H1 (cell line): ENCODE measurements around the gene COPZ2. TPM values are rescaled to one million over a fixed set of nuclear protein-coding genes. Genes with fewer than 3 reads are reported as not detected.

Source experiments
- CEBPB ChIP-seq: IDR thresholded peaks from 2 replicates; pipeline ENCODE4 v1.6.1; 2012; ENCODE audit warnings: low read depth, low read length
- JUND ChIP-seq: IDR thresholded peaks from 2 replicates; pipeline ENCODE4 v1.6.1; 2011; ENCODE audit warnings: mild to moderate bottlenecking, improper control_type of control experiment, low read length
- POU5F1 ChIP-seq: IDR thresholded peaks from 2 replicates; pipeline ENCODE4 v1.6.1; 2011; ENCODE audit warnings: low read depth, mild to moderate bottlenecking, low read length, moderate library complexity
- RAD21 ChIP-seq, 2 experiments: IDR thresholded peaks in 1 of 2; conservative IDR thresholded peaks in 1 of 2; 2 replicates each; pipeline ENCODE4 v1.6.1; 2011; ENCODE audit warnings: low read depth in 2 of 2, low read length in 2 of 2, improper control_type of control experiment in 1 of 2, inconsistent platforms in 1 of 2, mild to moderate bottlenecking in 1 of 2, moderate library complexity in 1 of 2
- SAP30 ChIP-seq: fragments of 300-600 bp; sonication (generic); IDR thresholded peaks from 2 replicates; pipeline ENCODE4 v1.7.1; 2012; ENCODE audit warnings: low read length, moderate library complexity, mild to moderate bottlenecking, inconsistent platforms; ENCODE audit not compliant: insufficient read depth, insufficient replicate concordance
- YY1 ChIP-seq: IDR thresholded peaks from 2 replicates; pipeline ENCODE4 v1.6.1; 2011; ENCODE audit warnings: low read depth, mild to moderate bottlenecking, low read length
- polyA plus RNA-seq, 7 experiments: library from polyadenylated mRNA; depleted of rRNA in 3 of 7; stranded (reverse) in 5 of 7; unstranded in 2 of 7; fragments of >200 nt in 5 of 7; fragments of 200-250 nt in 2 of 7; gene quantifications; 1 replicate in 5 of 7; 2 replicates in 1 of 7; 4 replicates in 1 of 7; pipeline versions ENCODE4 v1.2.1 to v1.2.3, GENCODE V29; 2011 to 2013; ENCODE audit warnings: missing spikeins in 2 of 7, mixed read lengths in 2 of 7
- total RNA-seq: library from RNA; stranded (reverse); fragmentation: NEBNext Ultra II Directional; extraction: Animal tissue kit (Norgen Biotek cat#: 25700); gene quantifications from 2 replicates; pipeline ENCODE4 v1.2.1, GENCODE V29; 2021
- TF ChIP-seq, protein P1 (sequence below): IDR thresholded peaks from 2 replicates; pipeline ENCODE4 v1.6.1; 2011; ENCODE audit warnings: low read length, improper control_type of control experiment

COPZ2 gene
- total and polyA plus RNA-seq, 2 of the 8 experiments (the other 6 are each of a cell fraction or from before 2014, with no cell fraction given): 0.24 TPM; not detected in 1

DNA sequence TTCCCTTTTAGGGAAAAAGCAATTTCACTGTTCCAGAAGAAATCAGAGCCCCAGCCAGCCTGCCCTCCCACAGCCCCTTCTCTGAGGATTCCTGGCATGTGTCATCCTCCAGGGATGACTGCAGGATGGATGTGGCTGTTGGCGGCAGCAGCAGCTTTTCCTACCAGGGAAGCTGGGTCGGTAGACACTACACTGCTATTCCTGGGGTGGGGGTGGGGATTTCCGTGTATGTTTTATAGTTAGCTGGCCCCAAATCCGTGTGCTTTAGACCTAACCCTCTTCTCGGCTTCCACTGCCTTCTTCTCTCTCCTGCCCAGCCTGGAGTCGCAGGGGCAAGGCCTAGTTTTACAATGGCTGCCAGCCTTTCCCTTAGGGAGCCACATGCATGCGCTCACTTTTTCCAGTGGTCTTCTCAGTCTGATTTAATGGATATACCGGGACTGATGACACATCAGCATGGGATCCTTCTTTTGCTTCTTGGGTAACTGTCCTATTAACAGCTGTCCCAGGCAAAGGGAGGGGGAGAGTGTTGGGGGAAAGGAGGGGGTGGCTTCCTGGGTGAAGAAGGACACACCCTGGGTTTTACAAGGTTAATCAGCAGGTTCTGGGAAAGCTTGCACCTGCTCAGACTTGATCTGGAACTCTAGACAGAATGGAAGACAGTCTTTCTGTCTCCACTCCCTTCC, 7.9 kb upstream of the COPZ2 start (continued):
- TF ChIP-seq POU5F1 (no peak), RAD21 (IDR thresholded peaks at IDR 0.05 in 1 of 2, conservative IDR thresholded peaks at IDR 0.05 in 1 of 2; ENCODE audit: low read depth in 2 of 2, low read length in 2 of 2) (no peak), YY1 (no peak), JUND (no peak), CEBPB (no peak), SAP30 (no peak)
- TF ChIP-seq, protein P1, sequence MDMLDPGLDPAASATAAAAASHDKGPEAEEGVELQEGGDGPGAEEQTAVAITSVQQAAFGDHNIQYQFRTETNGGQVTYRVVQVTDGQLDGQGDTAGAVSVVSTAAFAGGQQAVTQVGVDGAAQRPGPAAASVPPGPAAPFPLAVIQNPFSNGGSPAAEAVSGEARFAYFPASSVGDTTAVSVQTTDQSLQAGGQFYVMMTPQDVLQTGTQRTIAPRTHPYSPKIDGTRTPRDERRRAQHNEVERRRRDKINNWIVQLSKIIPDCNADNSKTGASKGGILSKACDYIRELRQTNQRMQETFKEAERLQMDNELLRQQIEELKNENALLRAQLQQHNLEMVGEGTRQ: no peak
